G401.6 (cell line): ENCODE data around the gene UGT2B7.
"Not testable (repeated sequence)": the region's sequence is repeated elsewhere in the genome, so short reads cannot be mapped to it uniquely, and the experiment has no call there.

ENCODE experiments used
- FAIRE-seq: peaks from 2 replicates; lab custom pipeline; 2012; peaks lifted over from hg19 to GRCh38; lab: Jason Lieb, UNC

The UGT2B7 gene

GRCh38 chr4:69096111-69096656 is at the start of gene UGT2B7:
TSS of gene UGT2B7 (plus strand) at chr4:69096474. CDS start at chr4:69096521, 47 bp downstream.
- no peak for FAIRE-seq

DNA sequence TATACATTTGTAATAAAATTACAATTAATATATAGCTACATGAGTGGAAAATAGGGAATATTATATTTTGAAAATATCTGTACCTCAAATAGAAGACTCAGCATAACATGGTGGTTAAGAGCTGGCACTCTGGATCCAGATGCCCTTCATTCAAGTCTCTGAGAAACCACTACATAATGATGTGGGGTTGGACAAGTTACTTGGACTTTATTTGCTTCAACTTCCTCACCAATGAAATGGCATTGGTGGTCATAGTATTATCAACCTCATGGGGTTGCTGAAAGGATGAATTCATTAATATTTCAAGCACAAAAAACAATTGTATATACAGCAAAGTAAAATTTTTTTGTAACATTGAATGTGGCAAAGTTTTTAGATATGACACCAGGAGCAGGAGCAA is 46.4 kb upstream of the UGT2B7 start:
- no peak for FAIRE-seq

DNA sequence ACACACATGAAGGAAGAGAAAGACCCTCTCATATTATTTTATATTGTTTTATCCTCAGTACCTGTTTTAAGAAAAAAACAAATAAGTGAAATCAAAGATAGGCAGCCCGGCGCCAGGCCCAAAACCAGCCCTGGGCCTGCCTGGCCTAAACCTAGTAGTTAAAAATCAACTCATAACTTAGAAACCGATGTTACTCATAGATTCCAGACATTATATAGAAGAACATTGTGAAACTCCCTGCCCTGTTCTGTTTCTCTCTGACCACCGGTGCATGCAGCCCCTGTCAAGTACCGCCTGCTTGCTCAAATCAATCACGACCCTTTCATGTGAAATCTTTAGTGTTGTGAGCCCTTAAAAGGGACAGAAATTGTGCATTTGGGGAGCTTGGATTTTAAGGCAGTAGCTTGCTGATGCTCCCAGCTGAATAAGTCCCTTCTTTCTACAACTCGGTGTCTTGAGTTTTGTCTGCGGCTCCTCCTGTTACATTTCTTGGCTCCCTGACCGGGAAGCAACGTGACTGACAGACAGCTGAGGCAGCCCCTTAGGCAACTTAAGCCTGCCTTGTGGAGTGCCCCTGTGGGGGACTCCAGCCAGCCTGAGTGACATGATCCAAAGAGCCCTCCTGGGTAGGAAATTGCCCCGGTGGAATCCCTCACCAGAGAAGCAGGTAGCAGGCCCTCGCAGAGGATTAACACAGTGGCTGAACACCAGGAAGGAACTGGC is 45.3 kb upstream of the UGT2B7 start:
- not testable (repeated sequence) for FAIRE-seq

GRCh38 chr4:69051576-69051943 is 44.7 kb upstream of the UGT2B7 start:
- FAIRE-seq = no peak

GRCh38 chr4:69053309-69053885 is 42.9 kb upstream of the UGT2B7 start:
- FAIRE-seq = not testable (repeated sequence)

DNA sequence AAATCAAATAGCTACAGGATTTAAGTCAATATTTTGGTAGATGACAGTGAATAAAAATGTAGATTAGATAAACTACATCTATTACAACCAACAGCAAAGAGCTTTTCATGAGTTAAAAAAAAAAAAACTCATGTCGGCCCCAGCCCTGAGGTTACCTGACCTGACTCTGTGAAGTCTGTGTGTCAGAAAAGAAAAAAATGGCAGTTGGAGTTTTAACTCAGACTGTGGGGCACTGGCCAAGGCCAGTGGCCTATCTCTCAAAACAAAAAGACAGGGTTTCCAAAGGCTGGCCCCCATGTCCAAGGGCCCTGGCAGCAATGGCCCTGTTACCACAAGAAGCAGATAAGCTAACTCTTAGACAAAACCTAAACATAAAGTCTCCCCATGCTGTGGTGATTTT is 42.2 kb upstream of the UGT2B7 start:
- FAIRE-seq = not testable (repeated sequence)

DNA sequence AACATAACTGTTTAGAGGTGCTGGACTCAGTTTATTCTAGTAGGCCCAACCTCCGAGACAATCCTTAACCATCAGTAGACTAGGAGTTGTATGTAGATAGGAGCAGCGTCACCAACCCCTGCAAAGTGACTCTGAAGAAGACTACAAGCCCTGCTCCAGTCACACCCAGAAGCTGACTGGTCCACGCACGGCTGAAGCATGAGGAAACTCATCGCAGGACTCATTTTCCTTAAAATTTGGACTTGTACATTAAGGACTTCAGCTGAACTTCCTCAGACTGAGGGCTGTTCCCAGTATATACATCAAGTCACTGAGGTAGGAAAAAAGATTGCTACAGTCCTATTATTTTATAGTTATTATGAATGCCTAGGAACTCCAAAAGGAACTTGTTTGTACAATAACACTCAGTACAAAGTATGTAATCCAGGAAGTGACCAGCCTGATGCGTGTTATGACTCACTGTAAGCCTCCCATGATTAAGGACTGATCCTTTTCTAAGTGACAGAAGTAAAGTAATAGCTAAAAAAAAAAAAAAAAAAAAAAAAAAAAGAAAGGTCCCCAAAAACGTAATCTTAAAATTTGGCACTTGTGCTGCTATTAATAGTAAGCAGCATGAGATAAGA is 41.6 kb upstream of the UGT2B7 start:
- FAIRE-seq = no peak

DNA sequence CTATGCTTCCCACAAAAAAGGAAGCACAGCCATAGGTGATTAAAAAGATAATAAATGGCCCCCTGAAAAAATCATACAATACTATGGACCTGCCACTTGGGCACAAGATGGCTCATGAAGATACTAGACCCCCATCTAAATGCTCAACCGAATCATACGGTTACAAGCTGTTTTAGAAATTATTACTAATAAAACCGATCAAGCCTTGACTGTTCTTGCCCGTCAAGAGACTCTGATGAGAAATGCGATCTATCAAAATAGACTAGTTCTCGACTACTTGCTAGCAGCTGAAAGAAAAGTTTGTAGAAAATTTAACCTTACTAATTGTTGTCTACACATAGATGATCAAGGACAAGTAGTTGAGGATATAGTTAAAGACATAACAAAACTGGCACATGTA is 40.1 kb upstream of the UGT2B7 start:
- no peak for FAIRE-seq

DNA sequence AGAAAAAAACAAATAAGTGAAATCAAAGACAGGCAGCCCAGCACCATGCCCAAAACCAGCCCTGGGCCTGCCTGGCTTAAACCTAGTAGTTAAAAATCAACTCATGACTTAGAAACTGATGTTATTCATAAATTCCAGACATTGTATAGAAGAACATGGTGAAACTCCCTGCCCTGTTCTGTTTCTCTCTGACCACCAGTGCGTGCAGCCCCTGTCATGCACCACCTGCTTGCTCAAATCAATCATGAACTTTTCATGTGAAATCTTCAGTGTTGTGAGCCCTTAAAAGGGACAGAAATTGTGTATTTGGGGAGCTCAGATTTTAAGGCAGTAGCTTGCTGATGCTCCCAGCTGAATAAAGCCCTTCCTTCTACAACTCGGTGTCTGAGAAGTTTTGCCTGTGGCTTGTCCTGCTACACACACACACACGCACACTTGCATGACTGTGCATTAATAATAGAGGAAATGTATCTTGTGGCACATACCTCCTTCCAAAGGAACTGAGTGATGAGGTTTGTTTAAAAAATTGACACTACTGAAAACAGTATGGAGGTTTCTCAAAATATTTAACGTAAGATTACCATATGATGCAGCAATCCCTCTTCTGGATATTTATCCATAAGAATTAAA is 39.2 kb upstream of the UGT2B7 start:
- FAIRE-seq = no peak

DNA sequence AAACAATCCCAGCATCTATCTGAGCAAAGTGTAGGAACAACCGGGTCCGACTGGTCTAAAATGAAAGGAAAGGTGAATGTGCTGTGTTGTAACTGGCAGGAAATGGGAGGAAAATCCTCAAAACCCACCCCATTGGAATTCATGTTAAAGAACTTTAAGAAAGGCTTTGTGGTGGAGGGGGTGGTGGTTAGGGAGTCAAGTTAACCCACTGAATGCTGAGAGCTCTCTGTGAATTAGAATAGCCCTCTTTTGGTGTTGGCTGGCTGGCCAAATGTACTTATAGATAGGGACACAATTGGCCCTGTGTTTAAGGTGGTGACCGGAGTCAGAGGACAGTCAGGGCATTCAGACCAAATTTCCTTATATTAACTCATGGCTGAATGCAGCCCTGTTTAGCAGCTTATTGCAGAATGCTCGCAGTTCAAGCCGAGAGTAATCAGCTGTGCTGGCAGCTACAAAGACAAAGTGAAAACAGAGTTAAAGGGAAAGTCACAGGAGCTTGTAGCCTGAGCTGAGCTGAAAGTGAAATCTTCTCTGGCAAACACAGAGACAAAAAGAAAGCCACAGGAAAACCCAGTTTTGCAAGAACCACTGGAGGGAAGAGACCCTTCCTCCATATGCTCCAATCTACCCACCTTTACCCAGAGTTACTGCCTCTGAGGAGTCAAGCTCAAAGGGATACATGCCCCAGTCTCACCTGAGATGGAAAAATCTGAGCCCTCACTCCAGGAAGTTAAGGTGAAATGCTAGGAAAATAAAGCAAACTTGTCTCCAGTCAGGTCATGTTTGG is 38.5 kb upstream of the UGT2B7 start:
- no peak for FAIRE-seq

DNA sequence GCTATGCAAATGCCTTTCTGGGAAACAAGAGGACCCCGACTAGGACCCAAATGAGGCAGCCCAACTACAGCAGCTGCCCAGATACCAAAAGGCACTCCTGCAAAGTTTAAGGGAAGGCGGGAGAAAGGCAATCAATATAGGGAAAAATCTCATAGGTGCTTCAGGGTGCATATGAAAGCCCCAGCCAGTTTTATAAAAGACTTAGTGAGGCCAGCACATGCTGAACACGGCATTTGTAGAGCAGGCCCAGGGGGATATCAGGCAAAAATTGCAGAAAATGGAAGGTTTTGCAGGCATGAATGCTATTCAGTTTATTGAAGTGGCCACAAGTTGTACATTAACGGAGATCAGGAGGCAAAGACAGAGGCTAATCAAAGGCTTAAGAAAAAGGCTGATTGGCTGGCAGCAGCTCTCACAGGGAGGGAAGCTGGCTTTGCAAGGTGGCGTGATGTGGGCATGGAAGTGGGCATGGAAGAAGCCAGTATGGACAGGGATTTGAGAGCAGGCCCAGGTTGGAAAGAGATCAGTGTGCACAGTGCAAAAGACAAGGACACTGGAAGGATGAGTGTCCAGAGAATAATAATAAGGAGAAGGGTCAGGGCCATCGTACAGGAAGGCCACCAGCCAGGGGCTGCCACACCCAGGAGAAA is 37.7 kb upstream of the UGT2B7 start:
- no peak for FAIRE-seq

DNA sequence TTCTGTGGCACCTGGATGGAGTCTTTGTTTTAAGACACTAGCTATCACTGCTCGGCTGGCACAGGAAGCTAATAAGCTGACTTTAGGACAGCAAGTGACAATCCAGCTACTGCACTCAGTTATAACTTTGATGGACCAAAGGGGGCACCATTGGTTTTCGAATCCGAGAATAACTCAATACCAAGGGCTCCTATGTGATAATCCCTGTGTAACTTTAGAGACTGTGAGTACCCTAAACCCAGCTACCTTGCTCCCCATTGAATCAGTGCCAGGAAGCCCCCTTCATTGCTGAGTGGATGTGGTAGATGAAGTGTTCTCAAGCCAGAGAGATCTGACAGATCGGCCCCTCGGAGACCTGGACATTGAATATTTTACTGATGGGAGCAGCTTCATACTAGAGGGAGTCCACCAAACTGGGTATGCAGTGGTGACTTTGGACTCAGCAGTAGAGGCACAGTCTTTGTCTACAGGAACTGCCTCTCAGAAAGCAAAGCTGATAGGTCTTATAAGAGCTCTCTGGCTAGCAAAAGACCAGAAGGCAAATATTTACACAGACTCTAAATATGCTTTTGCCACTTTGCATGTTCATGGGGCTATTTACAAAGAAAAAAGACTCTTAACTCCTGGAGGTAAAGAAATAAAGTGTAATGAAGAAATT is 35.5 kb upstream of the UGT2B7 start:
- FAIRE-seq = no peak

DNA sequence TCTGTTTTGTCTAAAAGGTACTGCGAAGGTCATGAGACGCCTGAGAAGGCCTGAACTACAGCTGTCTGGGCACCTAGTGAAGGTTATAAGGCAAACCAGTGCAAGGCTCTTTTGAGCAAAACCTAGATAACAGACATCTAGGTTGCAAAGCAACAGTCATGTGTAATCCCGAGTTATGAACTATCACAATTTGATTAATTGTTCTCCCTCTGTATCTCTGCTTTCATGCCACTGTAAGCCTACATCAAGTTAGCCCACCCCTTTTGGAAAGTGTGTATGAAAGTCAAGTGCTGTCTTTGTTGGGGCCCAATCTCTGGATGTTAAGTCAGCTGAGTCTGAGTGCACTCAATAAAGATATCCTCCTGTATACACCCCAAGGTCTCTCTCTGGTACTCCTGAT is 31.9 kb upstream of the UGT2B7 start:
- no peak for FAIRE-seq

DNA sequence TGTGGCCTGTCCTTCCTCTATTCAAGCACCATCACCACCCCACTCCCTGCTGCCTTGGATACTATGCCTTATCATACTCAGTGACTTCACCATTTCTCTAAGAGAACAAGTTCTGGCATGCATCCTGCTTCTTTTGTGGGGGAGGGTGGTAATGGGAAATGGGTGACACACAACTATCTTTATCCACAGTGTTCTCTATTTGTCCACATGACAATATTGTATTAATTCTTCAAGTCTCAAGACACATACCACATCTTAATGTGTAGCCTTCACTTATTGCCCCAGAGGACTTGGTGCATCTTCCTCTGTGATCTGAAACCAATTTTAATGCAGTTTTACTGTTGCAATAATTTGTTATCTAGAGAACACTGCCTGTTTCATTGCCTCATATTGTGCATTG is 29.3 kb upstream of the UGT2B7 start:
- no peak for FAIRE-seq

DNA sequence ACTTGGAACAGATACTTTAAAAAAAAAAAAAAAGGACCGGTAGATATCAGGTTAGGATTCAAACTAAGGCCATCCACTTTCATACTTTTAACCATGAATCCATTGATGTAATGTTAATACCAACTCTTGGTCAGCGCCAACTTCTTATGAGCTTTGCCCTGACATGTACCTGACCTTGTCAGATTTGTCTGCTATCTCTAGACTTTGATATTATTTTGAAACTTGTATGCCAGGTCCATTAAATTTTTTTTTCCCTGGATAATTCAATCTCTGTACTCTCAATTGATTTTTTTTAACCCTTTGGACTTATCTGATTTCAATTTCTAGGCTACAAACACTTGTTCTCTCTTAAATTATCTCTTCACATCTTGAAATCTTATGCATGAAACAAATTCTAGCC is 27.2 kb upstream of the UGT2B7 start:
- FAIRE-seq = no peak

- FAIRE-seq = no peak
Observed at GRCh38 chr4:69070590-69070989, 25.7 kb upstream of the UGT2B7 start.

GRCh38 chr4:69071286-69071685 is 25.0 kb upstream of the UGT2B7 start:
- no peak for FAIRE-seq

GRCh38 chr4:69073375-69073774 is 22.9 kb upstream of the UGT2B7 start:
- no peak for FAIRE-seq

DNA sequence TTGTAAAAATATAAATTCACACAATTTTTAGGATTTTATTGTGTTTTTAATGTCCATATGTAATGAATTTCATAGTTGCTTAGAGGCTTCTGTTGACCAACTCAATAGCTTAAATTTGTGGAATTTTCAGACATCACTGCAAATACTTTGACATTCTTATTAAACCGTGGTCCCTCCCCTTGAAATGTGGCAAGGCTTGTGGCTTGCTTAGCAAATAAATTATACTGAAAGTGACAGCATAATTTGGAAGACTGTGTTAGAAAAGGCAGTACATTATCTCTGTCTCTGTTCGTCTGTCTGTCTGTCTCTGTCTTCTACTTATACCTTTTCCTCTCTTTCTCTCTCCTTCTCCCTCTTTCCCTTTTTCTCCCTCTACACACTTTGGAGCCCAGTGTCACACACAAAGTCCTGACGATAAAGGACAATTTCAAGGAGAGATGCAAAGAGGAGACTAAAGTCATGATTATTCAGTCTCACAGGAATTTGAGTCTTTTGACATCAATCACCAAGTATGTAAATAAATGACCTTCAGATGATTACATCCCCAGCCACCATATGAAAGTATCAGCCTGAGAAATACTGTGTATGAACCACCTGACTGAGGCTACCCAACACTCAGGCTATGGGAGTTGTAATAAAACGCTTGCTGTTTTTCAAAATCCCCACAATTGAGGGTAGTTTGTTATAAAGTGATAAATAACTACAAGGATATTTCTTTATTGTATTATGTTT is 21.0 kb upstream of the UGT2B7 start:
- no peak for FAIRE-seq

GRCh38 chr4:69078852-69079251 is 17.4 kb upstream of the UGT2B7 start:
- FAIRE-seq = no peak

DNA sequence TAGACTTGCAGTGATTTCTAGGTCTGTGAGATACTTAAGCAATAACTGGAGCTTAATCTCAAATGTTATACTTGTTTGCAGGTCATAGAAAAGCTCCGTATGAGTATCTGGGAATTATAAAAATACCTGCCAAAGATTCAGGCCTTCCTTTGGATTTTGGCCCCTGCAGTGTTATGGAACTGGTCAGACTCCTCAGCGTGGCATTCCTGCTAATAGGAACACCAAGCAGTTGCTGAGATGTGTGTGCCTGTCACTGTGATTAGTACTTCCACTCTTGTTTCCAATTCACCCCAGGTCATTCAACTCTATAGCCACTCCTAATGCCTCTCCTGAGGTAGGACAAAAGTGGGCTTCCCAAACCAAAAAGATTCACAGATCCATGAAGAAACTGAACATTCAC is 7.8 kb upstream of the UGT2B7 start:
- no peak for FAIRE-seq
